LNCAP (cell line): ENCODE results near the gene ASPSCR1.

Experiments
- TF ChIP-seq, protein P1 (sequence below): fragments of 450-650 bp; IDR thresholded peaks from 2 replicates; pipeline ENCODE4 v1.5.1; 2017; ENCODE audit warnings: mild to moderate bottlenecking

ASPSCR1 gene

DNA sequence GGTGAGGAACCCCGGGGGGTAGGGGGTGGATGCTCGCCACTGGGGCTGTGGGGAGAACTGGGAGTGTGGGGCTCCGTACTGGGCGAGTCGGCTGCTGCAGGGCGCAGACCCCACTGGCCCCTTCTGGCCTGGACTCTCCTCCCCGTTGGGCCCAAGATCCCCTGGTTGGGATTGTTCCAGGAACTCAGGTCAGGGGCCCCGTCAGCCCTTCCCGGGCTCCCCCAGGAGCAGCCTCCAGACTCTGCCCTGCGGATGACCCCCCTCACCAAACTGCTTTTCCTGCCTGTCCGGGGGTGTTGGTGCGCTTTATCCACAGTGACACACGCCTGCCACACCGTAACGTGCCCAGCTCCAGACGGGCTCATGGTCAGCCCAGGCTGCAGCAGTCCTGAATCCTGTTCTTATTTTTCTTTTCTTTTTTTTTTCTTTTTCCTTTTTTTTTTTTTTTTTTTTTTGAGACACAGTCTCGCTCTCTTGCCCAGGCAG is 24.2 kb downstream of the ASPSCR1 start:
- TF ChIP-seq, protein P1, sequence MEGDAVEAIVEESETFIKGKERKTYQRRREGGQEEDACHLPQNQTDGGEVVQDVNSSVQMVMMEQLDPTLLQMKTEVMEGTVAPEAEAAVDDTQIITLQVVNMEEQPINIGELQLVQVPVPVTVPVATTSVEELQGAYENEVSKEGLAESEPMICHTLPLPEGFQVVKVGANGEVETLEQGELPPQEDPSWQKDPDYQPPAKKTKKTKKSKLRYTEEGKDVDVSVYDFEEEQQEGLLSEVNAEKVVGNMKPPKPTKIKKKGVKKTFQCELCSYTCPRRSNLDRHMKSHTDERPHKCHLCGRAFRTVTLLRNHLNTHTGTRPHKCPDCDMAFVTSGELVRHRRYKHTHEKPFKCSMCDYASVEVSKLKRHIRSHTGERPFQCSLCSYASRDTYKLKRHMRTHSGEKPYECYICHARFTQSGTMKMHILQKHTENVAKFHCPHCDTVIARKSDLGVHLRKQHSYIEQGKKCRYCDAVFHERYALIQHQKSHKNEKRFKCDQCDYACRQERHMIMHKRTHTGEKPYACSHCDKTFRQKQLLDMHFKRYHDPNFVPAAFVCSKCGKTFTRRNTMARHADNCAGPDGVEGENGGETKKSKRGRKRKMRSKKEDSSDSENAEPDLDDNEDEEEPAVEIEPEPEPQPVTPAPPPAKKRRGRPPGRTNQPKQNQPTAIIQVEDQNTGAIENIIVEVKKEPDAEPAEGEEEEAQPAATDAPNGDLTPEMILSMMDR = no peak

DNA sequence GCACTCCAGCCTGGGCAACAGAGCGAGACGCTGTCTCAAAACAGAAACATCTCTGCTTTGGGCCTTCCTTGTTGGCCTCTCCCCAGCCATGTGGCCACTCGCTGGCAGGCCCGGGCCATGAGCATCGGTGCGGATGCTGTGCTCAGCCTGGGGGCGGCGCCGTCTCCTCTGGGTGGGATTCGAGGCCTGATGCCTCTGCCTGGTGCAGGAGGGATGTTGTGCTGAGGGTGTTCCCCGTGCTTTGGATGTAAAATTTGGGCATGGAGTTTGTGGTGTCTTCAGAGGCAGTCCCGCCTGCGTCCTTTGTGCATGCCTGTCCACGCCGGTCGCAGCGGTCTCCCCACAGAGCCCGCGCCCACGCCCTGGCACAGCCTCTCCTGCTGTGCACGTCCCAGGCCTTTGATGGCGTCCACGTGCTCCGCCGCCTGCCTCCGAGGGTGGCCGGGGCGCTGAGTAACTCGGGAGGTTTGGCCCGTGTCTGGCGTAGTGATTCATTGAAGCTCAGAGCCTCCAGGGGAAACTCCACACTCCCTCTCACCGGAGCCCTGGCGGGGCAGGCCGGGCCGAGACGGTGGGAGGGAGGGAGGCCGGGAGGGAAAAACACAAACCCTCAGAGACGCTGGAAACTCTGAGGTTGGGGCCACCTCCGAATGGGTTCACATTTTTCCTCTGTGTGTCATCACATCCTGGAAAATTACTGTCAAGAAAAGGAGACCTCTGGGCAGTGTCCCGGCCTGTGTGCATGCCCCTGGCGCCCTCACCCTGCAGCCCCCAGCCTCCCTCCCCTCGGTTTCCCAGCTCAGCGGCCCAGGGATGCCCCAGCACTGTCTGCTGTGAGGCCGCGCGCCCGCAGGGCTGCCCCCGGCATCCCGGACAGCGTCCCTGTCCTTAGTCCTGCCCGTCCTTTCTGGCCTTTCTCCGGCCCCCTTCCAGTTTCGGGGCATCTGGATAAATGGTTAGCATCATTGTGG is 26.3 kb downstream of the ASPSCR1 start:
- TF ChIP-seq, protein P1 = no peak

DNA sequence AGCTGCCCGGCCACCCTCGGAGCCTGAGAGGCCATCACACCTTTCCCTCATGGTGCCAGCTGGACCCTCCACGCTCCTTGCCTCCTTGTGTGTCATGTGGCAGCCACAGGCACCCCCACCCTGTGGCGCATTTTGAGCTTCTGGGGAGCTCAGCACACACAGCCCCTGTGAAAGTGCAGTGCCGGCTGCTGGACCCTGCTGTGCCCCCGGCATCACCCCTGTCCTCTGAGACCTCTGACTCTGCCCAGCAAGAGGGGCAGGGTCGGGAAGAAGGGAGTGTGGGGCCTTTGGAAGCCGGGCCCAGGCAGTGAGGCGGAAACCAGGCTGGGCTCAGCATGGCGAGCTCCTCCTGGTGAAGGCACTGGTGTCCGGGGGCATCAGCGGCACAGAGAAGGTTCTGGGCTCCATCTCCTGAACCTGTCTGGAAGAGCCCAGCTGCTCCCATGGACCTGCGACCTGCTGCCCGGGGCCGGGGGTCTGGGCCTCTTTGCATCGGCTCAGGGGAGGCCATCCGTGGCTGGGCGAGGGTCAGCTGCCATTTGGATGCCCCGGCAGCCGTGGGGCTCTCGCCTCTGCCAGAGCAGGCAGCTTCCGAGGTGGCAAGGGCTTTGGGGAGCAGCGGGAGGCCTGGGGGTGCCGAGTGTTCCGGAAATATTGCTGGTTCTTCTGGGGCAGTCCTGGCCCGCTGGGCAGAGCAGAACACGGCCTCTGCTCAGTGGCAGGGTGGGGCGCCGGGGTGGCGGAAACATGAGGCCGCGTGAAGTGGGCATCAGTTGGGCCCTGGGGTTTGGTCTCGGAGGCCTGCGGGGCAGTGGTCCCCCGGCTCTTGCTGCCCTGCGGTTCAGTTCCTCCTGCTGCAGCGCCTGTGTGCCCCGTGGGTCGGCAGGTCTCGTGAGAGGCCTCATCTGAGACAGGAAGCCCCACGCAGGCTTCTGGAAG is 27.4 kb downstream of the ASPSCR1 start:
- TF ChIP-seq, protein P1 = no peak

DNA sequence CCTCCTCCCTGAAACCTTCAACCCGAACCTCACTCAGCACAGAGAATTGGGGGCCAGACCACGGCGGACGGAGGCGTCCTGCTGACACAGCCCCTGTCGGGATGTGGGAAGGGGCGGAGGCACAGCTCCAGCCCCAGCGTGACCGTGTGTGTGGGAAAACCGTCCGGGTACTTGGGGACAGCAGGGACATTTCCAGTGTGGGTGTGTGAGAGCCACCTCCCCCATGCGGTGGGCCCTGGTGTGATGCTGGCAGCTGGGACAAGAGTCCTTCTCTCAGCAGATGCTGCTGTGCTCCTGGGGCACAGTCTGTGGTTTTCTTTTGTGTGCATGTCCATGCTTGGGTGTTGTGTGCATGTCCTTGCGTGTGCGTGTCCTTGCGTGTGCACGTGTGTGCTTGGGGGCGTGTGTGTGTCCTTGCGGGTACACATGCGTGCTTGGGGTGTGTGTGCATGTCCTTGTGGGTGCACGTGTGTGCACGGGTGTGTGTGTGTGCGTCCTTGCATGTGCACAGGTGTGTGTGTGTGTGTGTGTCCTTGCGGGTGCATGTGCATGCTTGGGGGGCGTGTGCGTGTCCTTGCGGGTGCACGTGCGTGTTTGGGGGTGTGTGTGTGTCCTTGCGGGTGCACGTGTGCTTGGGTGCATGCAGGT is 28.4 kb downstream of the ASPSCR1 start:
- TF ChIP-seq, protein P1 = no peak

DNA sequence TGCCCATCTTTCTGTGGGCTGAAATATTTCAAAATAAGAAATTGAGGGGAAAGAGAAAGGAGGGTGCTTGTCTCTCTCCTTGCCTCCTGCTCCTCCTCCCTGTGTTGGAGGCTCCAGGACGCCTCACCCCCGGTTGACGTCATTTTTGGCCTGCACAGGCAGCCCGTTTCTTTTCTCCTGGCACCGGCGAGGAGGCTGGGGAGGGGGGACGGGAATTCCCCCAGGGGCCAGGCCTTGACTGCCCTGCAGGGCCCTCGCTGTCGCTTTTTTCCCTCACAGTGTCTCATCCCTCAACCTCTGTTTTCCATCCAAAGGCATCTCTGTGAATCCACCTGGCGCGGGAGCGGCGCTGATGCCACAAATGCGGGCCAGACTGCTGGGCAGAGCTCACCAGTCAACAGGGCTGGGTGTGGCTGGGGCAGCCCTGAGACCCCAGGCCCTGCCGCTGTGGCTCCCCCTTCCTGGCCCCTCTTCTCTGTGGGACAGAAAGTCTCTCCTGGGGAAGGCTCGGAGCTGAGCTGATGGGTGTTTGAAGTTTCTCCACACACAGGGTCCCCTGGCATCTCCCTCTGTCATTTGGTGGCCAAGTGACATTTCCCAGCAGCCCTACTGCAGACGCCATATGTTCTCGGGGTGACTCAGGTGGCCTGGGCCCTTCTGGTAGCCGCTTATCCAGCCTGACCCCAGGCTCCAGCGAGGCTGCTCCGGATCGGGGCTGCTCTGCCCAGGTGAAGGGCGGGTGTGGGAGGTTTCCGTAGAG is 29.2 kb downstream of the ASPSCR1 start:
- TF ChIP-seq, protein P1 = no peak

DNA sequence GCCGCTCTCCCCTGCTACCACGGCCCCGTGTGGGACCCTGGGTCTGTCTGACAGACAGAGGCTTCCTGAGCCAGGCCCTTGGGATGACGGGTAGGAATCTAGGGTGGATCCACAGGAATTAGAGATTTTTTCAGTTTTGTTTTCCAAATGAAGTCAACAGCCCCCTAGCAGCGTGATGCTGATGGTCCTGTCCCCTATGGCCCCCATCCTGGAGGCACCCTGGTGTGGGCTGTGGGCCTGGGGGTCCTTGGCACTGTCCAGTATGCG is 29.7 kb downstream of the ASPSCR1 start:
- TF ChIP-seq, protein P1 = no peak
